Stomach (tissue), 9 donors: ENCODE data around the gene CMTM6. TPM values are rescaled to one million over a fixed set of nuclear protein-coding genes. Genes with fewer than 3 reads are reported as not detected.

ENCODE experiments used
- DNase-seq, 2 donors: peaks; one replicate each; pipeline versions ENCODE4 v3.0.0 to v3.0.0-alpha.2; 2013 to 2019
- H3K27ac ChIP-seq, 5 donors: fragments of 200-600 bp in 4 of 5; sonication (generic) in 4 of 5; one replicate each; pipeline ENCODE4 v1.5.1; 2013 to 2019; ENCODE audit warnings: mild to moderate bottlenecking in 1 of 5, moderate library complexity in 1 of 5
- H3K27me3 ChIP-seq, 3 donors: fragments of 200-600 bp; sonication (generic); one replicate each; pipeline ENCODE4 v1.5.1; 2017 to 2019; ENCODE audit warnings: mixed run types in 1 of 3
- H3K36me3 ChIP-seq, 4 donors: fragments of 200-600 bp; sonication (generic); 1 replicate in 3 of 4; 2 replicates in 1 of 4; pipeline ENCODE4 v1.5.1; 2016 to 2019
- H3K4me1 ChIP-seq, 4 donors: fragments of 200-600 bp; sonication (generic); one replicate each; pipeline ENCODE4 v1.5.1; 2016 to 2019
- H3K4me3 ChIP-seq, 4 donors: fragments of 200-600 bp; sonication (generic) in 3 of 4; one replicate each; pipeline ENCODE4 v1.5.1; 2016 to 2019; ENCODE audit warnings: mild to moderate bottlenecking in 1 of 4
- H3K9me3 ChIP-seq, 4 donors: fragments of 200-600 bp; sonication (generic); one replicate each; pipeline ENCODE4 v1.5.1; 2016 to 2019
- CTCF ChIP-seq, 7 experiments: fragments of 450-650 bp in 4 of 7; fragments of 200-600 bp in 3 of 7; sonication (generic) in 3 of 7; IDR thresholded peaks; one replicate each; pipeline ENCODE4 v1.5.1; 2016 to 2019; ENCODE audit warnings: antibody characterized with exemption in 7 of 7, control low read depth in 2 of 7, mild to moderate bottlenecking in 1 of 7
- EP300 ChIP-seq: sonication (generic); formaldehyde crosslinking; IDR thresholded peaks from one replicate; pipeline ENCODE4 v1.6.1; 2017; ENCODE audit warnings: antibody characterized with exemption
- POLR2A ChIP-seq, 4 donors: fragments of 450-650 bp; IDR thresholded peaks; one replicate each; pipeline ENCODE4 v1.6.1; 2016; ENCODE audit warnings: antibody characterized with exemption in 4 of 4, control low read depth in 2 of 4, mild to moderate bottlenecking in 1 of 4, moderate library complexity in 1 of 4
- POLR2AphosphoS5 ChIP-seq, 3 donors: sonication (generic); formaldehyde crosslinking; IDR thresholded peaks; one replicate each; pipeline ENCODE4 v1.6.1; 2016; ENCODE audit warnings: antibody characterized with exemption in 3 of 3
- WGBS, 5 donors: extraction: QIAGEN DNeasy Blood & Tissue Kit in 3 of 5; methylation state at CpG; one replicate each; pipeline versions ENCODE4 v1.1.5 to v1.1.7; 2013 to 2018; 5-methylcytosine and 5-hydroxymethylcytosine counted together
- intact Hi-C: fragments of 100-400 bp; cut with DNase I; formaldehyde crosslinking; loops from one replicate; pipeline ENCODE4 v1.15.1; 2023; ENCODE audit warnings: low total_unique reads
- polyA plus RNA-seq, 3 donors: library from polyadenylated mRNA; stranded (reverse); fragments of 200-250 nt; gene quantifications; one replicate each; pipeline ENCODE4 v1.2.3, GENCODE V29; 2013
- total RNA-seq, 5 donors: library from RNA; depleted of rRNA; stranded (reverse); fragments of >200 nt; gene quantifications; one replicate each; pipeline versions ENCODE4 v1.1.0 to v1.2.3, GENCODE V29; 2014 to 2016
- donor health status: healthy with polysubstance abuse.
- donor health status: Bipolar disorder and iron deficiency.
- donor health status: healthy.

CMTM6 gene
- total and polyA plus RNA-seq, 8 donors = 5.8 to 133 (median 15.2) TPM

- H3K36me3 ChIP-seq = peaks cover 0 to 8% (median 5%) of the 10 kb centered on the region in 4 donors
- H3K27me3 ChIP-seq = no peaks in the 10 kb centered on the region
- peaks cover 12 to 67% (median 37%) of the 10 kb centered on the region in 4 donors for H3K4me1 ChIP-seq
- intact Hi-C loops = no loop called here
- no peak for TF ChIP-seq POLR2AphosphoS5 (IDR thresholded peaks at IDR 0.05)
- TF ChIP-seq EP300 = no peak
- TF ChIP-seq POLR2A (IDR thresholded peaks at IDR 0.05) = no peak
- TF ChIP-seq CTCF (IDR thresholded peaks at IDR 0.05) = no peak
- no peak overlapping the region for H3K4me3 ChIP-seq
- DNase-seq = no peak
- H3K27ac ChIP-seq = no peak overlapping the region
- no peaks in the 10 kb centered on the region for H3K9me3 ChIP-seq
Measured at GRCh38 chr3:32495085-32495484, 7.6 kb downstream of the CMTM6 start.

- no peak for DNase-seq
- H3K27ac ChIP-seq = no peak overlapping the region
- TF ChIP-seq EP300 (no peak), CTCF (IDR thresholded peaks at IDR 0.05) (no peak), POLR2AphosphoS5 (IDR thresholded peaks at IDR 0.05) (no peak)
- no peak overlapping the region for H3K4me3 ChIP-seq
- H3K36me3 ChIP-seq = peaks cover 0 to 16% (median 9%) of the 10 kb centered on the region in 4 donors
- WGBS, 5 donors = 67 to 80% (median 76%) methylated on average over 3 of the region's 3 CpGs
- no peaks in the 10 kb centered on the region for H3K27me3 ChIP-seq
- H3K4me1 ChIP-seq = peaks cover 6 to 54% (median 30%) of the 10 kb centered on the region in 4 donors
- intact Hi-C loops = no loop called here
- H3K9me3 ChIP-seq = no peaks in the 10 kb centered on the region
Measured at GRCh38 chr3:32493437-32494414, 8.9 kb downstream of the CMTM6 start.

GRCh38 chr3:32492684-32493436 is 9.8 kb downstream of the CMTM6 start:
- DNase-seq = no peak
- Histone ChIP-seq H3K4me1 (peaks cover 6 to 51% (median 29%) of the 10 kb centered on the region in 4 donors), H3K27ac (no peak overlapping the region), H3K27me3 (no peaks in the 10 kb centered on the region), H3K9me3 (no peaks in the 10 kb centered on the region), H3K36me3 (peaks cover 0 to 24% (median 13%) of the 10 kb centered on the region in 4 donors), H3K4me3 (no peak overlapping the region)
- 79 to 88% (median 86%) methylated on average over 3 of the region's 3 CpGs for WGBS, 5 donors
- intact Hi-C loops = no loop called here
- TF ChIP-seq POLR2A (IDR thresholded peaks at IDR 0.05) = no peak

GRCh38 chr3:32488474-32489008 is 14.1 kb downstream of the CMTM6 start:
- no peak for TF ChIP-seq POLR2A (IDR thresholded peaks at IDR 0.05)
- TF ChIP-seq POLR2AphosphoS5 (IDR thresholded peaks at IDR 0.05) = no peak
- intact Hi-C loops = no loop called here
- Histone ChIP-seq H3K4me3 (no peak overlapping the region), H3K27ac (no peak overlapping the region), H3K9me3 (no peaks in the 10 kb centered on the region), H3K4me1 (peaks cover under 1 to 28% (median 13%) of the 10 kb centered on the region in 4 donors), H3K27me3 (no peaks in the 10 kb centered on the region), H3K36me3 (peaks cover 12 to 52% (median 41%) of the 10 kb centered on the region in 4 donors)
- no peak for DNase-seq
- WGBS, 5 donors = 90 to 96% (median 94%) methylated on average over 3 of the region's 3 CpGs

- H3K4me3 ChIP-seq = no peak overlapping the region
- 84 to 97% (median 87%) methylated on average over 3 of the region's 3 CpGs for WGBS, 5 donors
- peaks cover 12 to 56% (median 45%) of the 10 kb centered on the region in 4 donors for H3K36me3 ChIP-seq
- no peaks in the 10 kb centered on the region for H3K27me3 ChIP-seq
- peaks cover 0 to 22% (median 10%) of the 10 kb centered on the region in 4 donors for H3K4me1 ChIP-seq
- no peak overlapping the region for H3K27ac ChIP-seq
- intact Hi-C loops = no loop called here
- TF ChIP-seq POLR2AphosphoS5 (IDR thresholded peaks at IDR 0.05) = no peak
- TF ChIP-seq POLR2A (IDR thresholded peaks at IDR 0.05) = no peak
- TF ChIP-seq EP300 = no peak
- no peak for TF ChIP-seq CTCF (IDR thresholded peaks at IDR 0.05)
- DNase-seq = no peak
- no peaks in the 10 kb centered on the region for H3K9me3 ChIP-seq
Measured at GRCh38 chr3:32487781-32488473, 14.7 kb downstream of the CMTM6 start.
